Fibroblast of gingiva (primary cell): ENCODE data around the gene SIRPB2.
A peak's percentile ranks its signal among the peaks of the same experiment; 100 is the strongest.

ENCODE experiments used
- DNase-seq: peaks from one replicate; pipeline ENCODE4 v3.0.0-alpha.2; 2011; ENCODE audit warnings: low read depth

Gene SIRPB2

GRCh38 chr20:1440024-1440423, 51.2 kb downstream of the SIRPB2 start:
- no peak for DNase-seq

GRCh38 chr20:1438361-1438760, 52.9 kb downstream of the SIRPB2 start:
- no peak for DNase-seq

- DNase-seq = peak; percentile 75
These were observed 53.9 kb downstream of the SIRPB2 start for GRCh38 chr20:1437235-1437904.

GRCh38 chr20:1436263-1436662, 55.0 kb downstream of the SIRPB2 start:
- no peak for DNase-seq

- no peak for DNase-seq
These were observed 55.9 kb downstream of the SIRPB2 start for GRCh38 chr20:1435337-1435699.

- DNase-seq = peak; percentile 90
These were observed 56.5 kb downstream of the SIRPB2 start for GRCh38 chr20:1434571-1435336.

- DNase-seq = no peak
These were observed 60.1 kb downstream of the SIRPB2 start for GRCh38 chr20:1431158-1431557.

GRCh38 chr20:1430004-1430451, 61.2 kb downstream of the SIRPB2 start:
- DNase-seq = peak; percentile 88

GRCh38 chr20:1429143-1429728, 62.0 kb downstream of the SIRPB2 start:
- no peak for DNase-seq

- DNase-seq = peak; percentile 42
These were observed 63.7 kb downstream of the SIRPB2 start for GRCh38 chr20:1427457-1428054.

GRCh38 chr20:1426231-1426849, 64.9 kb downstream of the SIRPB2 start:
- DNase-seq = no peak
